Smooth muscle cell (in vitro differentiated cells): ENCODE results near the gene TRIM27. TPM values are rescaled to one million over a fixed set of nuclear protein-coding genes. Genes with fewer than 3 reads are reported as not detected.

ENCODE experiments used
- DNase-seq: peaks from one replicate; lab custom pipeline; 2025; ENCODE audit not compliant: unreplicated experiment; lab: John Stamatoyannopoulos, UW
- H2AFZ ChIP-seq: fragments of 200-600 bp; sonication (generic); 2 replicates; pipeline ENCODE4 v1.6.0; 2016; ENCODE audit warnings: antibody characterized with exemption, low read depth, mild to moderate bottlenecking
- H3F3A ChIP-seq: fragments of 200-600 bp; sonication (generic); 2 replicates; pipeline ENCODE4 v1.6.0; 2017; ENCODE audit warnings: antibody characterized with exemption, low read depth
- H3K27ac ChIP-seq: fragments of 200-600 bp; sonication (generic); 2 replicates; pipeline ENCODE4 v1.5.1; 2016; ENCODE audit warnings: low read depth, mild to moderate bottlenecking
- H3K27me3 ChIP-seq: fragments of 200-600 bp; sonication (generic); 2 replicates; pipeline ENCODE4 v1.6.1; 2016; ENCODE audit warnings: low read depth, mild to moderate bottlenecking
- H3K36me3 ChIP-seq: fragments of 200-600 bp; sonication (generic); 2 replicates; pipeline ENCODE4 v1.5.1; 2016; ENCODE audit warnings: low read depth
- H3K4me1 ChIP-seq: fragments of 200-600 bp; sonication (generic); 2 replicates; pipeline ENCODE4 v1.5.1; 2016; ENCODE audit warnings: low read depth
- H3K4me2 ChIP-seq: fragments of 200-600 bp; sonication (generic); 2 replicates; pipeline ENCODE4 v1.6.0; 2016; ENCODE audit warnings: mild to moderate bottlenecking
- H3K4me3 ChIP-seq: fragments of 200-600 bp; sonication (generic); 2 replicates; pipeline ENCODE4 v1.5.1; 2016; ENCODE audit warnings: mild to moderate bottlenecking
- H3K79me2 ChIP-seq: fragments of 200-600 bp; sonication (generic); 2 replicates; pipeline ENCODE4 v1.6.0; 2016; ENCODE audit warnings: low read depth, mild to moderate bottlenecking
- H3K9ac ChIP-seq: fragments of 200-600 bp; sonication (generic); 2 replicates; pipeline ENCODE4 v1.6.0; 2016; ENCODE audit warnings: low read depth
- H3K9me3 ChIP-seq: fragments of 200-600 bp; sonication (generic); replicated peaks from 2 replicates; pipeline ENCODE4 v1.5.1; 2016; ENCODE audit warnings: low read depth
- H4K20me1 ChIP-seq: fragments of 200-600 bp; sonication (generic); 2 replicates; pipeline ENCODE4 v1.6.0; 2016; ENCODE audit warnings: low read depth
- CTCF ChIP-seq: fragments of 200-600 bp; sonication (generic); IDR thresholded peaks from 2 replicates; pipeline ENCODE4 v1.5.1; 2017; ENCODE audit warnings: borderline replicate concordance, mild to moderate bottlenecking, antibody characterized with exemption; ENCODE audit not compliant: insufficient read depth, poor library complexity, severe bottlenecking
- WGBS: methylation state at CpG from one replicate; pipeline ENCODE4 v1.1.7; 2016; ENCODE audit warnings: low lambda C conversion rate; 5-methylcytosine and 5-hydroxymethylcytosine counted together
- polyA plus RNA-seq: library from polyadenylated mRNA; unstranded; fragments of >200 nt; fragmentation: Nextera tagmentation; extraction: Ambion mirVana; gene quantifications from 2 replicates; pipeline ENCODE4 v1.2.1, GENCODE V29; 2016
- total RNA-seq: library from RNA; depleted of rRNA; stranded (reverse); fragments of >200 nt; gene quantifications from 2 replicates; pipeline ENCODE4 v1.2.3, GENCODE V29; 2014

TRIM27 gene
- total and polyA plus RNA-seq, 2 experiments from 2014 or later, result 62.0 to 63.8 TPM

DNA sequence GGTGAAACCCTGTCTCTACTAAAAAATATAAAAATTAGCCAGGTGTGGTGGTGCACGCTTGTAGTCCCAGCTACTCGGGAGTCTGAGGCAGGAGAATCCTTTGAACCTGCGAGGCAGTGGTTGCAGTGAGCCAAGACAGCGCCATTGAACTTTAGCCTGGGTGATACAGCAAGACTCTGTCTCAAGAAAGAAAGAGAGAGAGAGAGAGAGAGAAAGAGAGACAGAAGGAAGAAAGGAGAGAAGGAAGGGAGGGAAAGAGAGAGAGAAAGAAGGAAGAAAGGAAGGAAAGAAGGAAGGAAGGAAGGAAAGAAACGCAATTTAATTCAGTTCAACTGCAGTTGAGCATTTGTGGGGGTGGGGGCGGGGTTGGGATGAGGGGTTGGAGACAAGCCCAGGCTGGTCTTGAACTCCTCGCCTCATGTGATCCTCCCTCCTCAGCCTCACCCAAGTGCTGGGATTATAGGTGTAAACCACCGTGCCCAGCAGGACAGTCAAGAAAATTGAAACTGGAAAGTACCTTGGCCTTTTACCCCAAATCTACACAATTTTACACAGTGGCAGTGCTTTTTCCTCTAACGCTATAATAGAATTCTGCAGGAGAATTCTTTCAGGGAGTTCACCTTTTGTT, 30.5 kb downstream of the TRIM27 start:
- DNase-seq, result no peak
- WGBS, result 94% methylated on average over 8 of the region's 9 CpGs

GRCh38 chr6:28892525-28892924, 31.3 kb downstream of the TRIM27 start:
- Histone ChIP-seq H3K27me3 (no peaks in the 10 kb centered on the region), H3K79me2 (no peaks in the 10 kb centered on the region), H3K4me1 (peaks cover 4% of the 10 kb centered on the region), H3K27ac (no peak overlapping the region), H3F3A (peaks cover 15% of the 10 kb centered on the region), H3K4me2 (no peak overlapping the region), H2AFZ (no peak overlapping the region), H3K9me3 (no peaks in the 10 kb centered on the region), H3K4me3 (no peak overlapping the region), H4K20me1 (no peaks in the 10 kb centered on the region), H3K36me3 (no peaks in the 10 kb centered on the region), H3K9ac (no peak overlapping the region)
- no peak for DNase-seq
- TF ChIP-seq CTCF, result no peak
- WGBS, result 94% methylated on average over 4 of the region's 4 CpGs

More for the DNA sequence above, 30.5 kb downstream of the TRIM27 start:
- Histone ChIP-seq H3K4me3 (no peak overlapping the region), H2AFZ (no peak overlapping the region), H3K9ac (no peak overlapping the region), H3K27ac (no peak overlapping the region), H3K4me1 (peaks cover 9% of the 10 kb centered on the region), H3F3A (peaks cover 15% of the 10 kb centered on the region), H3K27me3 (no peaks in the 10 kb centered on the region), H3K79me2 (no peaks in the 10 kb centered on the region), H4K20me1 (no peaks in the 10 kb centered on the region), H3K36me3 (no peaks in the 10 kb centered on the region), H3K9me3 (no peaks in the 10 kb centered on the region), H3K4me2 (no peak overlapping the region)
- no peak for TF ChIP-seq CTCF

- no peaks in the 10 kb centered on the region for H3K4me1 ChIP-seq
- no peaks in the 10 kb centered on the region for H3K9me3 ChIP-seq
- H3K27me3 ChIP-seq, result no peaks in the 10 kb centered on the region
- H3K79me2 ChIP-seq, result no peaks in the 10 kb centered on the region
- no peak overlapping the region for H3K4me2 ChIP-seq
- no peak overlapping the region for H3K9ac ChIP-seq
- H2AFZ ChIP-seq, result no peak overlapping the region
- H3K4me3 ChIP-seq, result no peak overlapping the region
- no peaks in the 10 kb centered on the region for H3K36me3 ChIP-seq
- H4K20me1 ChIP-seq, result no peaks in the 10 kb centered on the region
- WGBS, result 96% methylated on average over 4 of the region's 4 CpGs
- DNase-seq, result no peak
- H3F3A ChIP-seq, result no peaks in the 10 kb centered on the region
- TF ChIP-seq CTCF, result no peak
- no peak overlapping the region for H3K27ac ChIP-seq
These were observed 35.8 kb downstream of the TRIM27 start for GRCh38 chr6:28887796-28888496.
